Karpas-422 (cell line): ENCODE data around the gene ST8SIA6. TPM values are rescaled to one million over a fixed set of nuclear protein-coding genes. Genes with fewer than 3 reads are reported as not detected.

ENCODE experiments used
- DNase-seq: peaks from one replicate; pipeline ENCODE4 v3.0.0-alpha.2; 2015
- H2AFZ ChIP-seq: fragments of 200-600 bp; sonication (generic); 2 replicates; pipeline ENCODE4 v1.6.1; 2014; ENCODE audit warnings: antibody characterized with exemption, low read length, mixed read lengths
- H3K27ac ChIP-seq: fragments of 200-600 bp; sonication (generic); 2 replicates; pipeline ENCODE4 v1.5.1; 2014; ENCODE audit warnings: mild to moderate bottlenecking, low read length, moderate library complexity
- H3K27me3 ChIP-seq: fragments of 200-600 bp; sonication (generic); 2 replicates; pipeline ENCODE4 v1.6.1; 2014; ENCODE audit warnings: low read length, mixed read lengths
- H3K36me3 ChIP-seq: fragments of 200-600 bp; sonication (generic); 2 replicates; pipeline ENCODE4 v1.6.1; 2014; ENCODE audit warnings: low read length, mixed read lengths; ENCODE audit not compliant: insufficient read depth
- H3K4me1 ChIP-seq: fragments of 200-600 bp; sonication (generic); 2 replicates; pipeline ENCODE4 v1.6.1; 2014; ENCODE audit warnings: mild to moderate bottlenecking, low read length, mixed read lengths
- H3K4me2 ChIP-seq: fragments of 200-600 bp; sonication (generic); 2 replicates; pipeline ENCODE4 v1.6.1; 2014; ENCODE audit warnings: low read length, low read depth, mild to moderate bottlenecking; ENCODE audit not compliant: poor library complexity, severe bottlenecking
- H3K4me3 ChIP-seq: fragments of 200-600 bp; sonication (generic); 2 replicates; pipeline ENCODE4 v1.5.1; 2014; ENCODE audit warnings: mild to moderate bottlenecking, antibody characterized with exemption, low read length, mixed read lengths
- H3K79me2 ChIP-seq: fragments of 200-600 bp; sonication (generic); 2 replicates; pipeline ENCODE4 v1.6.1; 2014; ENCODE audit warnings: mild to moderate bottlenecking, low read length, mixed read lengths
- H3K9ac ChIP-seq: fragments of 200-600 bp; sonication (generic); 2 replicates; pipeline ENCODE4 v1.6.0; 2014; ENCODE audit warnings: low read length
- H3K9me2 ChIP-seq: fragments of 200-600 bp; sonication (generic), shearing (Covaris generic); replicated peaks from 2 replicates; pipeline ENCODE4 v1.6.0; 2014; ENCODE audit warnings: mild to moderate bottlenecking, low read length, moderate library complexity; ENCODE audit not compliant: insufficient read depth
- H3K9me3 ChIP-seq: fragments of 300-700, 200-600 bp; sonication (generic); 2 replicates; pipeline ENCODE4 v1.6.1; 2014; ENCODE audit warnings: low read length, mixed read lengths
- H4K20me1 ChIP-seq: fragments of 200-600 bp; sonication (generic); 2 replicates; pipeline ENCODE4 v1.6.1; 2014; ENCODE audit warnings: mild to moderate bottlenecking, antibody characterized with exemption, low read length, low read depth; ENCODE audit not compliant: insufficient read depth
- total RNA-seq: library from RNA; depleted of rRNA; stranded (reverse); fragments of >200 nt; shearing (Covaris generic); gene quantifications from 2 replicates; pipeline ENCODE4 v1.2.3, GENCODE V29; 2014; ENCODE audit warnings: low replicate concordance

Gene ST8SIA6
- total RNA-seq, 1 experiment from 2014 or later, result not detected

GRCh38 chr10:17465328-17466125 lies 11.1 kb upstream of the ST8SIA6 start:
- Histone ChIP-seq H3K9me2 (no peaks in the 10 kb centered on the region), H3K36me3 (no peaks in the 10 kb centered on the region), H3K79me2 (no peaks in the 10 kb centered on the region), H3K9me3 (no peaks in the 10 kb centered on the region), H3K4me1 (no peaks in the 10 kb centered on the region), H2AFZ (no peak overlapping the region), H3K27me3 (no peaks in the 10 kb centered on the region), H3K4me2 (no peak overlapping the region), H3K4me3 (no peak overlapping the region), H4K20me1 (no peaks in the 10 kb centered on the region), H3K27ac (no peak overlapping the region), H3K9ac (no peak overlapping the region)
- DNase-seq, result no peak

- Histone ChIP-seq H3K9me2 (no peaks in the 10 kb centered on the region), H3K9me3 (no peaks in the 10 kb centered on the region), H3K4me3 (no peak overlapping the region), H2AFZ (no peak overlapping the region), H3K27ac (no peak overlapping the region), H3K9ac (no peak overlapping the region), H3K4me2 (no peak overlapping the region), H3K4me1 (no peaks in the 10 kb centered on the region), H3K27me3 (no peaks in the 10 kb centered on the region), H3K79me2 (no peaks in the 10 kb centered on the region), H4K20me1 (no peaks in the 10 kb centered on the region), H3K36me3 (no peaks in the 10 kb centered on the region)
- no peak for DNase-seq
These were observed 10.2 kb upstream of the ST8SIA6 start for GRCh38 chr10:17464545-17464944.

DNA sequence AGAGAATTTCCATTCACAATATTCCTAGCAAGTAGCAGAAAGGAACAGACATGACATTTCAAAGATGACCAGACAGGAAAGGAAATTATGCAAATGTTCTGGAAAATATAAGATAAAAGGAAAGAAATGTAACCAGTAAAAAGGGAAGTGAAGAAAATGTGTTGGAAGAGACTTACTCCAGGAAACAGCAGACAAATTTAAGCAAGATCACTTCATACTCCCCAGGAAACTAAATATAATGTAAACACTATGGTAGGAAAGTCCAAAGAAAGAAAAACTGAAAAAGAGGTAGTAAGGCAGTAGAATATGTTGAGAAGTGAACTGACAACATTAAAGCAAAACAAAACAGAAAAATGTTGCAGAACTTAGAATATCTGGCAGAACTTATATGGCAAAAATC lies 6.4 kb upstream of the ST8SIA6 start:
- H3K27ac ChIP-seq, result no peak overlapping the region
- no peak overlapping the region for H3K9ac ChIP-seq
- no peaks in the 10 kb centered on the region for H3K9me2 ChIP-seq

GRCh38 chr10:17457083-17457482 lies 2.7 kb upstream of the ST8SIA6 start:
- Histone ChIP-seq H3K36me3 (no peaks in the 10 kb centered on the region), H3K4me3 (no peak overlapping the region), H3K9me2 (no peaks in the 10 kb centered on the region), H4K20me1 (no peaks in the 10 kb centered on the region), H3K27me3 (no peaks in the 10 kb centered on the region), H3K27ac (no peak overlapping the region), H3K4me2 (no peak overlapping the region), H3K9ac (no peak overlapping the region), H2AFZ (no peak overlapping the region), H3K79me2 (no peaks in the 10 kb centered on the region), H3K4me1 (no peaks in the 10 kb centered on the region), H3K9me3 (no peaks in the 10 kb centered on the region)
- no peak for DNase-seq

More for the DNA sequence above, 6.4 kb upstream of the ST8SIA6 start:
- Histone ChIP-seq H3K36me3 (no peaks in the 10 kb centered on the region), H3K4me2 (no peak overlapping the region), H3K79me2 (no peaks in the 10 kb centered on the region), H2AFZ (no peak overlapping the region), H3K27me3 (no peaks in the 10 kb centered on the region), H3K4me1 (no peaks in the 10 kb centered on the region), H4K20me1 (no peaks in the 10 kb centered on the region), H3K9me3 (no peaks in the 10 kb centered on the region), H3K4me3 (no peak overlapping the region)
- DNase-seq, result no peak

DNA sequence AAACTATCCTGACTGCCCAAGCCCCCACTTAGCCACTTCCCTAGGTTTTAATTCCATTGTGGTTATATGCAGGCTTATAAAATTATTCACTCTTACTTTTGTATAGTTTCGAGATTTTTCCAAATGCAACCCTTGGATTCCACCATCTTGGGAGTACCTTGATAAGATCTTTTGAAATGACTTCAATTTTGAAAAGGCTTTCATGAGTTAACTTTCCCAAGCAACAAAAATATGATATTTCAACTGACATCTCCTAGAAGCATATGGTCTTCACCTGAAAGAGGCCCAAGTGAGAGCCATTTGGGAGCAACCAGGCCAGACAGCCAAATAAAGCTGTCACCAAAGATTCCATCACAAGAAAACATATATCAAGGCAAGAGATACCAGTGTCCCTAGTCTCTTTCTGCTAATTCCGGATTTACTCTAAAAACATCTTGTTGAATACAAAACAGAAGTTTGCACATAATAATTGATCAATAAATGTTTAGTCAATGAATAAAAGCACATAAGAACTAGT lies 1.7 kb upstream of the ST8SIA6 start:
- DNase-seq, result no peak
- Histone ChIP-seq H3K9me2 (no peaks in the 10 kb centered on the region), H3K79me2 (no peaks in the 10 kb centered on the region), H4K20me1 (no peaks in the 10 kb centered on the region), H3K4me1 (no peaks in the 10 kb centered on the region), H3K9ac (no peak overlapping the region), H3K9me3 (no peaks in the 10 kb centered on the region), H3K27ac (no peak overlapping the region), H3K27me3 (no peaks in the 10 kb centered on the region), H3K4me2 (no peak overlapping the region), H2AFZ (no peak overlapping the region), H3K36me3 (no peaks in the 10 kb centered on the region), H3K4me3 (no peak overlapping the region)

- no peak for DNase-seq
- Histone ChIP-seq H3K4me2 (no peak overlapping the region), H2AFZ (no peak overlapping the region), H3K9me2 (no peaks in the 10 kb centered on the region), H3K27ac (no peak overlapping the region), H3K36me3 (no peaks in the 10 kb centered on the region), H3K9me3 (no peaks in the 10 kb centered on the region), H3K79me2 (no peaks in the 10 kb centered on the region), H3K9ac (no peak overlapping the region), H3K4me1 (no peaks in the 10 kb centered on the region), H3K4me3 (no peak overlapping the region), H3K27me3 (no peaks in the 10 kb centered on the region), H4K20me1 (no peaks in the 10 kb centered on the region)
These were observed 673 bp upstream of the ST8SIA6 start for GRCh38 chr10:17455015-17455520.

- H3K36me3 ChIP-seq, result no peaks in the 10 kb centered on the region
- no peak overlapping the region for H3K27ac ChIP-seq
- H3K4me3 ChIP-seq, result no peak overlapping the region
- H3K9me3 ChIP-seq, result no peaks in the 10 kb centered on the region
- no peak overlapping the region for H2AFZ ChIP-seq
- H3K4me1 ChIP-seq, result no peaks in the 10 kb centered on the region
- H3K27me3 ChIP-seq, result no peaks in the 10 kb centered on the region
- no peak overlapping the region for H3K4me2 ChIP-seq
- H4K20me1 ChIP-seq, result no peaks in the 10 kb centered on the region
- no peak for DNase-seq
- H3K9me2 ChIP-seq, result no peaks in the 10 kb centered on the region
- no peaks in the 10 kb centered on the region for H3K79me2 ChIP-seq
- no peak overlapping the region for H3K9ac ChIP-seq
These were observed 863 bp downstream of the ST8SIA6 start for GRCh38 chr10:17453373-17454091.

GRCh38 chr10:17453035-17453372 lies 1.4 kb downstream of the ST8SIA6 start:
- no peaks in the 10 kb centered on the region for H3K9me2 ChIP-seq
- no peak overlapping the region for H3K27ac ChIP-seq
- no peak overlapping the region for H3K9ac ChIP-seq
- H3K4me1 ChIP-seq, result no peaks in the 10 kb centered on the region
- H3K9me3 ChIP-seq, result no peaks in the 10 kb centered on the region
- no peak overlapping the region for H3K4me2 ChIP-seq
- H3K4me3 ChIP-seq, result no peak overlapping the region
- H3K36me3 ChIP-seq, result no peaks in the 10 kb centered on the region
- H2AFZ ChIP-seq, result no peak overlapping the region
- no peaks in the 10 kb centered on the region for H3K79me2 ChIP-seq
- H3K27me3 ChIP-seq, result no peaks in the 10 kb centered on the region
- DNase-seq, result no peak
- H4K20me1 ChIP-seq, result no peaks in the 10 kb centered on the region
